GM18873 (cell line): ENCODE results near the gene GNB1.
"Not testable (repeated sequence)": the region's sequence is repeated elsewhere in the genome, so short reads cannot be mapped to it uniquely, and the experiment has no call there.

Source experiments
- ATAC-seq: cut with Tn5 transposase; IDR thresholded peaks from one replicate; pipeline ENCODE4 v1.9.1; 2021; ENCODE audit warnings: mild to moderate bottlenecking, moderate library complexity, moderate number of reproducible peaks; ENCODE audit not compliant: unreplicated experiment, low FRiP score

The GNB1 gene

DNA sequence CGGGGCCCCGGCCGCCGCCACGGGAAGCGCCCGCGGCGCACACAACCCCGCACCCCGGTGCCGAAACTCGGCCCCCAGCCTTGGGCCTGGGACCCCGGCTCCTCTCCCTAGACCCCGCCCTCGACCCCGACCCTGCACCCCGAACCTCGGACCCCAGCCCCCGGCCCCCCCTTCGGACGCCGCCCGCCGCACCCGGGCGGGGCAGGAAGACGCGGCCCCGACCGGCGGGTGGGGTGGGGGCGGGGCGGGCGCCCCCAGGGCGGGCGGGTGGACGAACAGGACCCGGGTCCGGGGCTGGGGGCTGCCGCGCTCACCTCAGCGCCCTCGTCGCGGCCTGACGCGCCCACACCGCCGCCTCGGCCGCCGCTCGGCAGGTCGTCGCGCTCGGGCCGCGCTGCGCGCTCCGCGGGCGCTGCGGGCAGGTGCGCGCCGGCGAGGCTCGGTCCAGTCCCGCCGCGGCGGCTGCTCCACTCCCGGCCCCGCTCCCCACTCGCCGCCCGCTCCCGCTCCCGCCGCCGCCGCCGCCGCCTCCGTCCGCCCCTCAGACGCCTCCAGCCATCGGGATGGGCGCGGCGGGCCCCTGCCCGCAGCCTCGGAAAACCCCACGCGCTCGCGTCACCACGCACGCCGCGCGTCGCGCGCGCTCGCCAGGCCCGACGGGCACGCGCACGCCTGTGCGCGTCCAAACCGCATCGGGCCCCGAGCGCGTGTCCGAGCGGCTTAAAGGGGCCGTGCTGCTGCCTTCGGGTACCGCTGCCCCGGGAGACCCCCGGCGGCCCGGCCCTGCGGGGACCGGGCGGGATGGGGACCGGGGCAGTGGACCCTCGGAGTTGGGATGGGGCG is at the start of gene GNB1:
GNB1 (minus strand) TSS at position 582 of the 843 bp plus-strand sequence. CDS start 65,634 bp downstream, outside the sequence.
- no peak for ATAC-seq

DNA sequence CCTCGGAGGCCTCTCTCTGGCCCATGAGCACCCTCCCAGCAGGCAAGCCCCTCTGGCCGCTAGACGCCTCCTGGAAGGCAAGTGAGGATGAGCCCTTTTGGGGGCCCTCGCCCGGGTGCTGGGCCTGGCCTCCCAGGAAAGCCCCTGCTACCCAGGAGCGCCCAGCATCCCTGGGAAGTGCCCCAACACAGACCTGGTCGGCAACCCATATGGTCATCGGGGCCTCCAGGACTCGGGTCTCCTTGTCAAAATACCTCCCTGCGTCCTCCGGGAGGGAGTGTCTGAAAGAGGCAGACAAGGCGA is 49.2 kb upstream of the GNB1 start:
- ATAC-seq, result no peak

DNA sequence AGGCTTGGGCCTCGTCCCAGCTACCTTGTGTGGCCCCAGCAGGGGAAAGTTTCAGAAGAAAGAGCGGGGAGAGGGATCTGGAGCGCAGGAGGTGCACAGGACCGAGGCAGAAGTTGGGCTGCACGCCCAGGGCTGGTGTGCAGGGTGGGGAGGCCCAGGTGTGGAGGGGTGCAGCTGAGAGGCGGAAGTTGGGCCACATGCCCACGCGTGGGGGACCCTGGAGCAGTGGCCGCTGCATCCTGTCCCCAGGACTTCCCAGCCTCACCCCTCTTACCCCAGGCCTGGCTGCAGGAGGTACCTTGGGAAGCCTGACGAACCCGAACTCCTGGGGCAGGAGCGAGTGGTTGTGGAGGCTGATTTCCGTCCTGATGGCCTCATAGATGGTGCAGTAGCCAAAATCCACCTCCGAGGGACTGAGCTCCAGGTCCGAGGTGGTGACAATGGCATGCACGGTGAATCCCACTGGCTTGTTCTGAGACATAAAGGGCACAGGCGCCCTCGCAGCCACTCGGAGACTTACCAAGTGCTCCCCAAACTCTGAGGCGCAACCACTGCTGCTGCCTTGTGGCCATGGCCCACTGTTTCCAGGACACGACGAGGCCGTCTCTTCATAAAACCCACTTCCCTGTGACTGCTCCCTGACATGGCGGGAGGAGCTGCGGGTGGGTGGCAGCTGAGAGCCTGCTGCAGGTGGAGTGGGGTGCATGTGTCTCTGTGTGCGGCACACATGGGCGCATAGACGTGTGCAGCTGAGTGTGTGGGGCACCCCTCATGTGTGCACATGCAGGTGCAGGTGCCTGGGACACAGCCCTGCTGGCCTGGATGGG is 48.6 kb upstream of the GNB1 start:
- ATAC-seq, result no peak

DNA sequence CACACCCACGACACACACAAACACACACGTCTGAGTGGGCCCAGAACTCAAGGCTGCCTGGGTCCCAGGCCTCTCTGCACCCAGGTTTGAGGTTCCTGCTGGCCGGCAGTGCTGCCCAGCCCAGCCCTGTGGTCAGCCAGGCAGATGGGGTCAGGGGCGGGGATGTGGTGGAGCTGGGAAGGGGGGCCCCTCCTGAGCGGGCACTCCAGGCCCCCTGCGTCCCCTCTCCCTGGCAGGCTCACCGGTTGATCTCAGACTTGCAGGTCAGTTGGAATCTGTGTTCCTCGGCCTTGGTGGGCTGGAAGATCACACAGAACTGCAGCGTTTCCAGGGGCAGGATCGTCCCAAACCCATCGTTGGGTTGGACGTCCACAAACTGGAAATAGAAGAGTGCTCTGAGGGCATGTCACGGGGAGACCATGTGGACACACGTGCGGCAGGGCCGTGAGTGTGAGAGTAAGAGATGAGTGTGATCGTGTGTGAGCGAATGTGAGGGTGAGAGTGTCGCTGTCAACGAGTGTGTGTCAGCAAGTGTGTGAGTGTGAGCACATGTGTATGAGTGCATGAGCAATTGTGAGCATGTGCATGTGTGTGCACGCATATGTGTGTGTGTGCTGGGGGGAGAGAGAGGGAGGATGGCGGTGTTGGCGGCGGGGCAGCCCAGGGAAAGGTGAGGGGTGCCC is 47.9 kb upstream of the GNB1 start:
- ATAC-seq, result no peak

DNA sequence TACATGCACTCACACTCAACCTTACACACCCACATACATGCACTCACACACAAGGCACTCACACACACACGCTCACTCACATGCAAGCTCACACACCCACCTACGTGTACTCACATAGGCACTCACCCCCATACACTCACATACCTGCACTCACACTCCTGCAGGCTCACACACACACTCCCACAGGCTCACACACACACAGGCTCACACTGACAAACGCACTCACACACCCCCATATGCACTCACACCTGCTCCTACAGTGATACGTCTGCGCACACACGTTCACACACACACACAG is 47.3 kb upstream of the GNB1 start:
- ATAC-seq, result no peak

DNA sequence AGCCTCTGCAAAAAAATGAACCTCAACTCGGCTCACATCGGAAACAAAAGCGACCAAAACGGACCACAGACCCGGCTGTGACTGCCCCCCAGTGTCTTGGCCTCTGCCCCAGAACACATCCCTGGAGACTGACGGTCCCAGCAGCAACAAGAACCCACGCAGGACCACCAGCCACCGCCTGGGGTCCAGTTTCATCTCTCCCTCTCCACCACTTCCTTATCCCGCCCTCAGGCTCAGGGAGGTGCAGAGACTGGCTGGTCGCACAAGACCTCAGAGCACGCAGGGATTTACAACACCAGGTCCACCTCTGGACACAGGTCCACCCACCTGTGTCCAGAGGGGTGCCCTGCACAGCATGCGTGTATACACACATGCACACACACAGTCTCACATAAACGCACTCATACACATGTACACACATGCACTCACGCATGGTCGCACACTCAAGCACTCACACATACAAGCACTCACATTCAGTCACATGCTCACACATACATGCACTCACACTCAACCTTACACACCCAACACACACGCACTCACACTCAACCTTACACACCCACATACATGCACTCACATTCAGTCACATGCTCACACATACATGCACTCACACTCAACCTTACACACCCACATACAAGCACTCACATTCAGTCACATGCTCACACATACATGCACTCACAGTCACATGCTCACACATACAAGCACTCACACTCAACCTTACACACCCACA is 46.8 kb upstream of the GNB1 start:
- no peak for ATAC-seq

DNA sequence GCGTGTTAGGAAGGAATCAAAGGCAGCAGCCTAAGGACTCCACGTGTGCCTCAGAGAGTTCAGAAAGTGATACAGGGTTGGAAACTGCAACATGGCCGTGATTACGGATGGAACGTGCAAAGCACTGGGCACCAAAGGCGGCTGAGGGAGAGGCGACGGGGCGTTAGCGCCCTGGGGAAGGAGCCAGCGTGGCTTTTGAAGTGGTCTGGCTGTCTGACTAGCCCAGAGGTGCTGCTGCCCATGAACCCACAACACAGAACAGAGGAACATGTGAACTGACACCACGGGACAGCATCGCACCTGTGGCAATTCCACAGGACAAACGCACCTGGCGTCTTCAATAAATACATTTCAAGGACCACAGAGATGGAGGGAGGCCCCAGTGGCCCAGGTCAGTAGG is 46.2 kb upstream of the GNB1 start:
- no peak for ATAC-seq

DNA sequence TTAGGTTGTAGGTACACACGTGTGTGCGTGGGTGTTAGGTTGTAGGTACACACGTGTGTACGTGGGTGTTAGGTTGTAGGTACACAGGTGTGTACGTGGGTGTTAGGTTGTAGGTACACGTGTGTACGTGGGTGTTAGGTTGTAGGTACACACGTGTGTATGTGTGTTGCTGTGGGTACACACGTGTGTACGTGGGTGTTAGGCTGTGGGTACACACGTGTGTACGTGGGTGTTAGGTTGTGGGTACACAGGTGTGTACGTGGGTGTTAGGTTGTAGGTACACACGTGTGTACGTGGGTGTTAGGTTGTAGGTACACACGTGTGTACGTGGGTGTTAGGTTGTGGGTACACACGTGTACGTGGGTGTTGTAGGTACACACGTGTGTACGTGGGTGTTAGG is 44.0 kb upstream of the GNB1 start:
- not testable (repeated sequence) for ATAC-seq

DNA sequence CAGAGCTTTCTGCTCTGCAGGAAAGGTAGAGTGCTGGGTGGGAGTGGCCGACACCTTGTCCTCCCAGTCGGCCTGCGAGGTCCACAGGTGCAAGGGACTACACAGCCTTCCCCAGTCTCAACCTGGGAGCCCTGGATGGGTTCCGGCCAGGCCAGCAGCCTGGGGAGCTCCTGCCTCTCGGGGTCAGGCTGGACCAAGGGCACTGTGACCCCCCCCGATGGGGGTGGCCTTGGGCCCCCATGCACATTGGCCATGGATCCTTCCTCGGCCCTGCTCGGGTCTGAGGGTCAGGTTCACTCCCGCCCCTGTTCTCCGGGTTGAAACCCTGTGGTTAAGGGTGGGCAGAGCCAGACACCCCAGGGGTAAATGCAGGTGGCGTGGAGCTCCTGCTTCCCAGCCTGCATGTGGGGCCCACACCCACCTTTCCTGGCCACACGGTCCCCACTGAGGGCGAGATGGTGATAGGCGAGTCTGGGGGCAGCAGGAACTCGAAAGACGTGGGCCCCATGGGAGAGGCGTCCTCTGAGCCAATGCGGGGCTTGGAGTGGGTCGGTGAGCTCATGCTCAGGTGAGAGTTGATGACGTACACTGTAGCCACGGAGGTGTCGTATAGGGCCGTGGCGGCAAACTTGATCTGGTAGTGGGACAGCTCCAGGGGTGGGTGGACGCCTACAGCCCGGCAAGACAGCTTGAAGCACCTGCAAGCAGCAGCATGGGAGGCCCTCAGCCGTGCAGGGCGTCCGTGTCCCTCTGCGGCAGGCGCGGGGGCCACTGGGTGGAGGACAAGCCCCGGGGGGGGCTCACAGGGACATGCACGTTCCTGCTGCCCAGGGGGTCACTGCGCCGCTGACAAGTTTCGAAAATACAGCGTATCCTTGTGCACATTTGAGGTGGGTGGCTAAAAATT is 39.0 kb upstream of the GNB1 start:
- ATAC-seq, result no peak

DNA sequence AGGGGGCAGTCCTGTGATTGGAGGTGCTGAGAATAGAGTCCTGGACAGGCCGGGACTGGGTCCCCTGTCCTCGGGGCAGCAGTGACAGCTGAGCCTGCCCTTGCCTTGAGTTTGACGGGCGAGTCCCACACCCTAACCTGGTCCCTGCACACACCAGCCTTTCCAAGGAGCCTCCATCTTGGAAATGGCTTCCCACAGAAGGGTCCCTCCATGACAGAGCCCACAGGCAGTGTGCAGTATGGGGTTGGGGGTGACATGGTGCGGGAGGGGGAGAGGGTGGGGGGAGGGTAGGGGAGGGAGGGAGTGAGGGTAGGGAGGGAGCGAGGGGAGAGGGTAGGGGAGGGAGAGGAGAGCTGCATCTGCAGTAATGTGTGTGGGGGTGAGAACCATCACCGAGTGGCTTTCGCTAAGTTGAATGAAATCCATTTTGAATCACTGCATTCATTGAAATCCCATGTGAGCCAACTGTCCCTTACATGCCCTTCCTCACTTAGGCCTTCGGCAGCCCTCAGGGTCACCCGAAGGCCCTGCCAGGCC is 38.3 kb upstream of the GNB1 start:
- no peak for ATAC-seq

DNA sequence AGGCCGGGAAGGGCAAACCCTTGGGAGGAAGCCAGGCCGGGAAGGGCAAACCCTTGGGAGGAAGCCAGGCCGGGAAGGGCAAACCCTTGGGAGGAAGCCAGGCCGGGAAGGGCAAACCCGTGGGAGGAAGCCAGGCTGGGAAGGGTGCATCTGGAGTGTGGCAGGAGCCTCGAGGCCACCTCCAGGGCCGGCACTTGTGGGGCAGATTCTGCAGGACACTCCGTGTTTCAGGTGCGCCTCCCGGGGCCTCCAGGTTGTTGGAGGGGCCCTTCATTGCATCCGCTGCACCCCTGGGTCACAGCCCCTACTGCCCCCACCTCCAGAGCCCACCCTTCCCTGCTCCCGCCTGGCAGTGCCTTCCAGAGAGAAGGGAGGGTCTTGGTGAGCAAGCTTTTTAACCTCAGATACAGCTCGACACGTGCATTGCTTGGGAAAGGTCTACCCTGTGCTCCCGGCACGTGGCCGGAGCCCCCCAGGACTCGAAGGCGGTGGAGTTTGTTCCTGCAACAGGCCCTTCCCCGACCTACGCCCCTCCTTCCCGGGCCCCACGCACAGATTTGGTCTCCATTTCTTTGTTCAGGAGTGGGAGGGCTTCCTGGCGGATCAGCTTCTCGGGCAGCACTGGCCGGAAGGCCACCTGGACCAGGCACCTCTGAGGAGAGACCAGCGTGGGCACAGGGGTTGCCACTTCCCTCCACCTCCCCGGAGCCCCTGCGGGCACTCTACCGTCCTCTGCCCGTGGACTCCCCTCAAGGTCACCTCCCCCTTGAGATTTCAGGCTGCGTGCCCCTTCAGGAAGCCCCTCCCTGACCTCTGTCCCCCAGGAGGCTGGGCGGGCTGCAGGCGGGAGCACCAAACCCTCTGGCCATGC is 37.6 kb upstream of the GNB1 start:
- no peak for ATAC-seq

DNA sequence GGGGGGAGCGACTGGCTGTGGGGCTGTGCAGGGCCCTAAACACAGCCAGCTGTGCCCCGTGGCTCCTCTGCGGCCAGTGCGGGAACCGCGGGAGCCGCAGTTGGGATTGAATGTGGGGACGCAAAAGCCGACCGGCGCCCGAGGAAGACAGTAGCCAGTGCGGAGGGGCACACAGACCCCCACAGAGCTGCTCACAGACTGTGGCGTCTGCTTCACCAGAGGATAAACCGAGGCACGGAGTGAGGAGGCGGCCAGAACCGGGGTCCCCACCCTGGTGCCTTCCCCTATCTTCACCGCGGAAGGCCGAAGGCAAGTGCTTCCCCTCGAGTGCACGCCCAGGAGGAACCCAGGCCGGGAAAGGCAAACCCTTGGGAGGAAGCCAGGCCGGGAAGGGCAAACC is 36.9 kb upstream of the GNB1 start:
- no peak for ATAC-seq

DNA sequence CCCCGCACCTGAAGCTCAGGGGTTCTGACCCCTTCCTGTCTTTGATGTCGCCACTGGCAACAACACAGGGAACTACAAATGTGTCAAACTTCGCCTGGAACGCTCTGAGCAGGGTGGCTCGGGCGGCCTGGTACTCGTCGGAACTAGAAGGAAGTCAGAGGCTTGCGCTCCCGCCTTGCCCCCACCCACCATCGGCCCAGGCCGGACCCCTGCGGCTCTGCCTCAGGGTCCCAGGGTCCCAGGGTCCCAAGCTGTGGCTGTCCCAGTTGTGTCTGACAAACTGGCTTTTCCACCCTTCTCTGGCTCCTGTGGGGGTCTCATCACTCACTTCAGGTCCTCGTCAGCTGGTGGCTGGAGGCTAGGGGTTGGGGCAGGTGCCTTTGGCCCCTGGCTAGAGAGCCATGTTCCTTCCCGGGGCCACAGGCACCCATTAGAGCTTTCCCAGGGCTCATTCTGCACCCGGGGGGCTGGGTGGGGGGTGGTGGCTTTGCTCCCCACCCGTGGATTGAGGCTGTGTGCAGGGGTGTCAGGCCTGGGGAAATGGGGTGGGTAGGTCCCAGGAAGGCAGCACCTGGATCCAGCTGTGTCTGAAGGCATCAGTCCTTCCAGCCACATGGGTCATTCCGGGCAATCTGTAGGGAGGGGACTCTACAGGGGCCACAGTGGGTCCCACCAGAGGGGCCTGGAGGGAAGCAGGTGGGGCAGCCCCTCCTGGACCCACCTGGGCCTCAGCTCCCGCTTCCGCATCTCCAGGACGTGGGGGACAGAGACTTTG is 36.2 kb upstream of the GNB1 start:
- no peak for ATAC-seq

DNA sequence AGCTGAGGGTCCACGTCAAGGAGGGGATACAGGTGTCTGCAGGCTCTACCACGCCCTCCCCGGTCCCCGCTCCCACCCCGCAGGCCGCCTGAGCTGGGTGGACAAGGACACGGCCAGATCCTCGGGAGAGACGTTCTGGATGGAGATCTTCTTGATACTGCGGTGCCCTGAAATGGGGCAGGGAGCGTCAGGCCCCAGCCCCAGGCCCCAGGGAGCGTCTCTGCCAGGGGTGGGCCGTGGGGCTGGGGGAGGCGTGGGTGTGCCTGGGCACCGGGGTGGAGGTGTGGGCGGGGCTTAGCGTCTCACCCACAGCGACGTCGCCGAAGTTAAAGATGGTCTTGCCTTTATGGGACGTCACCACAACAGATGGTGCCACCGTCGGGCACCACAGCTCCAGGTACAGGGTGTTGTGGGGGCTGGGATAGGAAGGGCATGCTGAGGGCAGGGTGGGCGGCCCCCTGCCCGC is 35.5 kb upstream of the GNB1 start:
- no peak for ATAC-seq

DNA sequence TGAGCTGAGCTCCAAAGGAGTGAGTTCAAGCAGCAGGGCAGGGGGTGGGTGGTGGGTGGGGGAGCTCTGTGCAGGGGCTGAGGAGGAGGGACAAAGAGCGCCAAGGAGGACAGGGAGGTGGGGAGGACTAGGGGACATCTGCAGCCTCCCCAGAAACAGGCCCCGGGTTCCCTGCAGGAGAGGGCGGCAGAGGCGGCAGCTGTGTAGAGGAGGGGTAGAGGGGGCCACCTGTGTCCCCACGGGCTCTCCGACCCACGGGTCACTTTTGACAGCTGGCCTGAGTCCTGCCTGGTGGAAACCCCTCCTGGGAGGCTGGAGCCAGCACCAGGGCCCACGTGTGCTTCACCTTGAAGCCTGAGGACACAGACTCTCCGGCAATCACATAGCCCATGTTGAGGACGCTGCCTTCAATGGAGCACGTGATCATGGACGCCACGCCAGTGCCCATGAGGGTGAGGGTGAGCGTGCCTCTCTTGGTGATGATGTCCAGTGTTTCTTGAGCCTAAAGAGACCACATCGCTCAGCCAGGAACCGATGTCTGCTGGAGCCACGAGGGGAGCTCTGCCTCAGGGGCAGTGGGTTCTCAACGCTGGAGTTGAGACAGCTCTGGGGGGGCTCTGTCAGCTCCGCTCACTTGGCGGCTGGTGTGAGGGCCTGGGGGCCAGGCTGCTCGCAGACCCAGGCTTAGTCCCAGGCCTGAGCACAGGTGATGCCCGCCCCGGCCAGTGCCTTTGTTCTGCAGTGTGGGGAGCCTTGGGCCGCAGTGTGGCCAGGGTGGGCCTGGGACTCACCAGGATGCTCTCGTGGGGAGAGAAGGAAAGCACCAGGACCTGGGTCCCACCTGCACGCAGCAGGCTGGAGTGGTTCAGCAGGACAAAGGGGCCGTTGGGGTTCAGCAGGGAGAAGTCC is 34.8 kb upstream of the GNB1 start:
- no peak for ATAC-seq

DNA sequence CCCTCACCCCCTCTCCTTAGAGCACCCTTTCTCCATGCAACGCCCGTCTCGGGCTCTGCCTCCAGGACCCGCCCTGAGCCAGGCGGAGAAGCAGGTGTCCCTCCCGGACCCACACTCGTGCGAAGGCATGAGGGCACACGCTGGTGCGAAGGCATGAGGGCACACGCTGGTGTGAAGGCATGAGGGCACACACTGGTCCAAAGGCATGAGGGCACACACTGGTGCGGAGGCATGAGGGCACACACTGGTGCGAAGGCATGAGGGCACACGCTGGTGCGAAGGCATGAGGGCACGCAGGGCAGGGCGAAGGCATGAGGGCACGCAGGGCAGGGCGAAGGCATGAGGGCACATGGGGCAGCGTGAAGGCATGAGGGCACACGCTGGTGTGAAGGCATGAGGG is 34.0 kb upstream of the GNB1 start:
- no peak for ATAC-seq

DNA sequence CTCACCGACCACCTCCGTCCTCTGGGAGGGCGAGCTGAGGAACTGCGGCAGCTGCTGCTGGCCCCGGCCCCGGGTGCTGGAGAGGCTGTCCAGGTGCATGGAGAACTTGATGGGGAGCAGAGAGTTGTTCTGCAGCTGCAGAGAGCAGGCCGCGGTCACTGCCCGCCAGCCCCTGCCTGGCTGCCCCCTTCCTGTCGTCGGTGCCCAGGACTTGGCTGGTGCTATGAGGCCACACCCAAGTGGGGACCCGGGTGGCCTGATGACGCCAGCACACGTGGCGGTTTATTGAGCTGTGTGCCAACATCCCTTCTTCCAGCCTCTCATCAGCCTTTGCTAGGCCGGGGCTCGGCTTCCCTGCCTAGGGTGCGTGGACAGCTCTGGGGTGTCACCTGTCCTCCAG is 33.5 kb upstream of the GNB1 start:
- no peak for ATAC-seq
